22Rv1 (cell line): ENCODE results near the gene BICC1.

Experiments used
- ZFX ChIP-seq: fragments of 450-650 bp; IDR thresholded peaks from 2 replicates; pipeline ENCODE4 v1.6.1; 2017; ENCODE audit warnings: antibody characterized with exemption, borderline replicate concordance
- TF ChIP-seq, protein P1 (sequence below): fragments of 450-650 bp; IDR thresholded peaks from 2 replicates; pipeline ENCODE4 v1.5.1; 2017; ENCODE audit warnings: mild to moderate bottlenecking

DNA sequence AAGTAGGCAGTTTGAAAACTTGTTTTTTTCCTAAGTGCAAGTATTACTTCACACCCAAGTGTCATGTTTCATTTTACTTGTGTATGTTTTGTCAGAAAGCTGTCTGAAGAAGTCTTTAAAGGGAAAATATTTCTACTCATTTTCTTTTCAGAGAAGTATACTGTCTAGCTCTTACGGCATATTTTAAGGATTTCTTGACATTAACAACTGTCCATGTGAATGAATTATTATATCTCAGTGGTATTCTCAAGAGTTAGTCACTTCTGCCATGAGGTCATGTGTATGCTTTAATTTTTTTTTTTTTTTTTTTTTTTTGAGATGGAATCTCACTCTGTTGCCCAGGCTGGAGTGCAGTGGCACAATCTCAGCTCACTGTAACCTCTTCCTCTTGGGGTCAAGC lies 229.5 kb downstream of the BICC1 start:
- TF ChIP-seq, protein P1, sequence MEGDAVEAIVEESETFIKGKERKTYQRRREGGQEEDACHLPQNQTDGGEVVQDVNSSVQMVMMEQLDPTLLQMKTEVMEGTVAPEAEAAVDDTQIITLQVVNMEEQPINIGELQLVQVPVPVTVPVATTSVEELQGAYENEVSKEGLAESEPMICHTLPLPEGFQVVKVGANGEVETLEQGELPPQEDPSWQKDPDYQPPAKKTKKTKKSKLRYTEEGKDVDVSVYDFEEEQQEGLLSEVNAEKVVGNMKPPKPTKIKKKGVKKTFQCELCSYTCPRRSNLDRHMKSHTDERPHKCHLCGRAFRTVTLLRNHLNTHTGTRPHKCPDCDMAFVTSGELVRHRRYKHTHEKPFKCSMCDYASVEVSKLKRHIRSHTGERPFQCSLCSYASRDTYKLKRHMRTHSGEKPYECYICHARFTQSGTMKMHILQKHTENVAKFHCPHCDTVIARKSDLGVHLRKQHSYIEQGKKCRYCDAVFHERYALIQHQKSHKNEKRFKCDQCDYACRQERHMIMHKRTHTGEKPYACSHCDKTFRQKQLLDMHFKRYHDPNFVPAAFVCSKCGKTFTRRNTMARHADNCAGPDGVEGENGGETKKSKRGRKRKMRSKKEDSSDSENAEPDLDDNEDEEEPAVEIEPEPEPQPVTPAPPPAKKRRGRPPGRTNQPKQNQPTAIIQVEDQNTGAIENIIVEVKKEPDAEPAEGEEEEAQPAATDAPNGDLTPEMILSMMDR, result no peak
- TF ChIP-seq ZFX, result no peak
